Keratinocyte (primary cell): Measurements from ENCODE around the gene PLEKHH2. TPM values are rescaled to one million over a fixed set of nuclear protein-coding genes. Genes with fewer than 3 reads are reported as not detected.
"Not testable (repeated sequence)": the region's sequence is repeated elsewhere in the genome, so short reads cannot be mapped to it uniquely, and the experiment has no call there.

Experiments
- DNase-seq: peaks from one replicate; pipeline ENCODE4 v3.0.0-alpha.2; 2011; ENCODE audit warnings: low read depth, missing footprints, low spot score
- FAIRE-seq: peaks from 2 replicates; lab custom pipeline; 2011; peaks lifted over from hg19 to GRCh38; lab: Jason Lieb, UNC
- H2AFZ ChIP-seq: 2 replicates; pipeline ENCODE4 v1.6.0; 2012; ENCODE audit warnings: low read length, control low read depth, inconsistent platforms; ENCODE audit not compliant: control insufficient read depth
- H3K27ac ChIP-seq: 2 replicates; pipeline ENCODE4 v1.5.1; 2011; ENCODE audit warnings: low read length; ENCODE audit not compliant: control insufficient read depth, insufficient read depth
- H3K27me3 ChIP-seq: 3 replicates; pipeline ENCODE4 v1.6.0; 2011; ENCODE audit warnings: low read length; ENCODE audit not compliant: control insufficient read depth, insufficient read depth; ENCODE audit errors: extremely low read depth
- H3K36me3 ChIP-seq, 2 experiments: 2 replicates in 1 of 2; 3 replicates in 1 of 2; pipeline ENCODE4 v1.5.1; 2011; ENCODE audit warnings: low read length in 2 of 2, mild to moderate bottlenecking in 1 of 2; ENCODE audit not compliant: control insufficient read depth in 2 of 2, insufficient read depth in 2 of 2; ENCODE audit errors: extremely low read depth in 1 of 2
- H3K4me1 ChIP-seq: 3 replicates; pipeline ENCODE4 v1.5.1; 2011; ENCODE audit warnings: low read length; ENCODE audit not compliant: control insufficient read depth, insufficient read depth; ENCODE audit errors: extremely low read depth
- H3K4me2 ChIP-seq: 3 replicates; pipeline ENCODE4 v1.6.0; 2011; ENCODE audit warnings: low read depth, low read length; ENCODE audit not compliant: control insufficient read depth, insufficient read depth; ENCODE audit errors: extremely low read depth
- H3K4me3 ChIP-seq, 3 experiments: fragments of 200-600 bp in 1 of 3; sonication (generic) in 1 of 3; 2 replicates in 2 of 3; 3 replicates in 1 of 3; pipeline ENCODE4 v1.5.1; 2011 to 2016; ENCODE audit warnings: low read length in 3 of 3, mild to moderate bottlenecking in 3 of 3, control low read depth in 2 of 3, inconsistent platforms in 1 of 3, low read depth in 1 of 3, mixed read lengths in 1 of 3, mixed run types in 1 of 3, moderate library complexity in 1 of 3; ENCODE audit not compliant: control insufficient read depth in 2 of 3, insufficient read depth in 2 of 3; ENCODE audit errors: extremely low read depth in 1 of 3
- H3K79me2 ChIP-seq: 2 replicates; pipeline ENCODE4 v1.6.0; 2012; ENCODE audit warnings: low read length; ENCODE audit not compliant: control insufficient read depth, insufficient read depth
- H3K9ac ChIP-seq: 3 replicates; pipeline ENCODE4 v1.6.0; 2011; ENCODE audit warnings: low read length; ENCODE audit not compliant: control insufficient read depth, insufficient read depth; ENCODE audit errors: extremely low read depth
- H3K9me1 ChIP-seq: 3 replicates; pipeline ENCODE4 v1.6.0; 2011; ENCODE audit warnings: low read length; ENCODE audit not compliant: control insufficient read depth, insufficient read depth; ENCODE audit errors: extremely low read depth
- H3K9me3 ChIP-seq: 2 replicates; pipeline ENCODE4 v1.5.1; 2012; ENCODE audit warnings: low read depth, low read length; ENCODE audit not compliant: control insufficient read depth
- H4K20me1 ChIP-seq: 3 replicates; pipeline ENCODE4 v1.6.0; 2011; ENCODE audit warnings: low read length; ENCODE audit not compliant: control insufficient read depth, insufficient read depth; ENCODE audit errors: extremely low read depth
- EZH2 ChIP-seq: IDR thresholded peaks from one replicate; pipeline ENCODE4 v1.6.1; 2012; ENCODE audit warnings: inconsistent platforms, mild to moderate bottlenecking, low read length, moderate library complexity
- dilution Hi-C: fragments of 300-500 bp; cut with MboI; formaldehyde crosslinking; loops from one replicate; pipeline ENCODE4 v1.7.0; 2020; ENCODE audit warnings: low sequenced_read_pairs; ENCODE audit not compliant: extremely low pct_ligation_motif_present
- polyA plus RNA-seq, 5 experiments: library from polyadenylated mRNA; depleted of rRNA in 3 of 5; stranded (reverse) in 3 of 5; stranded (forward) in 1 of 5; unstranded in 1 of 5; fragments of >200 nt; gene quantifications; 1 replicate in 1 of 5; 2 replicates in 3 of 5; 3 replicates in 1 of 5; pipeline versions ENCODE4 v1.2.1 to v1.2.3, GENCODE V29; 2011 to 2012; ENCODE audit warnings: missing spikeins in 2 of 5, low read depth in 1 of 5, low replicate concordance in 1 of 5
- TF ChIP-seq, protein P1 (sequence below), 3 experiments: IDR thresholded peaks in 1 of 3; conservative IDR thresholded peaks in 1 of 3; optimal IDR thresholded peaks in 1 of 3; 2 replicates in 2 of 3; 3 replicates in 1 of 3; pipeline versions ENCODE3 to v1.5.1; 2011; ENCODE audit warnings: low read length in 3 of 3, mild to moderate bottlenecking in 3 of 3, moderate library complexity in 2 of 3, control low read depth in 1 of 3, inconsistent platforms in 1 of 3; ENCODE audit not compliant: insufficient read depth in 2 of 3; ENCODE audit errors: extremely low read depth in 1 of 3

PLEKHH2 gene
- polyA plus RNA-seq, 1 donor (not counting 4 experiments of a cell fraction or from before 2014, with no cell fraction given): 1.3 TPM

DNA sequence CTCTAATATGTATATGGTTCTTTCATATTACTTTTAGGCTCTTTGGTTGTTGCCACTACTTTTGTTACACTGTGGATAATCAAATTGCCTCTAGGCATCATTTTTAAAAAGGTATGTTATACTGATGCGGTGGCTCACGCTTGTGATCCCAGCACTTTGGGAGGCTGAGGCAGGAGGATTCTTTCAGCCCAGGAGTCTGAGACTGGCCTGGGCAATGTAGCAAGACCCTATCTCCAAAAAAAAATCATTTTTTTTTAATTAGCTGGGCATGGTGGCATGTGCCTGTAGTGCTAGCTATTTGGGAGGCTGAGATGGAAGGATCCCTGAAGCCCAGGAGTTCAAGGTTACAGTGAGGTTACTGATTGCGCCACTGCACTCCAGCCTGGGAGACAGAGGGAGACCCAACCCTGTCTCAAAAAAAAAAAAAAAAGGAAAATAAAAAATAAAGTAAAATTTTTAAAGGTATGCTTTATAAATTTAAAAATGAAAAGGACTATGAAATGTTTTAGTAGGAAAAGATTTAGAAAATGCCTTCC is 88.7 kb downstream of the PLEKHH2 start:
- Histone ChIP-seq H3K9me3 (no peaks in the 10 kb centered on the region), H3K9ac (no peak overlapping the region), H4K20me1 (no peaks in the 10 kb centered on the region), H3K9me1 (no peaks in the 10 kb centered on the region), H3K27ac (no peak overlapping the region), H3K79me2 (no peaks in the 10 kb centered on the region), H3K4me2 (no peak overlapping the region), H2AFZ (no peak overlapping the region), H3K27me3 (no peaks in the 10 kb centered on the region), H3K4me3 (no peak overlapping the region), H3K4me1 (no peaks in the 10 kb centered on the region), H3K36me3 (no peaks in the 10 kb centered on the region)
- no peak for DNase-seq
- TF ChIP-seq, protein P1, sequence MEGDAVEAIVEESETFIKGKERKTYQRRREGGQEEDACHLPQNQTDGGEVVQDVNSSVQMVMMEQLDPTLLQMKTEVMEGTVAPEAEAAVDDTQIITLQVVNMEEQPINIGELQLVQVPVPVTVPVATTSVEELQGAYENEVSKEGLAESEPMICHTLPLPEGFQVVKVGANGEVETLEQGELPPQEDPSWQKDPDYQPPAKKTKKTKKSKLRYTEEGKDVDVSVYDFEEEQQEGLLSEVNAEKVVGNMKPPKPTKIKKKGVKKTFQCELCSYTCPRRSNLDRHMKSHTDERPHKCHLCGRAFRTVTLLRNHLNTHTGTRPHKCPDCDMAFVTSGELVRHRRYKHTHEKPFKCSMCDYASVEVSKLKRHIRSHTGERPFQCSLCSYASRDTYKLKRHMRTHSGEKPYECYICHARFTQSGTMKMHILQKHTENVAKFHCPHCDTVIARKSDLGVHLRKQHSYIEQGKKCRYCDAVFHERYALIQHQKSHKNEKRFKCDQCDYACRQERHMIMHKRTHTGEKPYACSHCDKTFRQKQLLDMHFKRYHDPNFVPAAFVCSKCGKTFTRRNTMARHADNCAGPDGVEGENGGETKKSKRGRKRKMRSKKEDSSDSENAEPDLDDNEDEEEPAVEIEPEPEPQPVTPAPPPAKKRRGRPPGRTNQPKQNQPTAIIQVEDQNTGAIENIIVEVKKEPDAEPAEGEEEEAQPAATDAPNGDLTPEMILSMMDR (optimal IDR thresholded peaks at IDR 0.05 in 1 of 3, IDR thresholded peaks at IDR 0.05 in 1 of 3, conservative IDR thresholded peaks at IDR 0.05 in 1 of 3; ENCODE audit: extremely low read depth in 1 of 3, insufficient read depth in 2 of 3, low read length in 3 of 3): no peak
- no peak for TF ChIP-seq EZH2
- no peak for FAIRE-seq
- dilution Hi-C loops: no loop called here

GRCh38 chr2:43726961-43727633 is 90.0 kb downstream of the PLEKHH2 start:
- H2AFZ ChIP-seq, dilution Hi-C loops, H3K9ac ChIP-seq, H3K9me1 ChIP-seq, H3K4me1 ChIP-seq, H3K9me3 ChIP-seq, H3K4me3 ChIP-seq, H3K27me3 ChIP-seq, H4K20me1 ChIP-seq, H3K27ac ChIP-seq, H3K4me2 ChIP-seq, H3K36me3 ChIP-seq, H3K79me2 ChIP-seq, DNase-seq, FAIRE-seq: not testable (repeated sequence)
